GM12865 (cell line): ENCODE results near the gene THAP7.

Source experiments
- DNase-seq: peaks from one replicate; pipeline ENCODE4 v3.0.0; 2010; ENCODE audit warnings: low read depth
- H3K4me3 ChIP-seq: 2 replicates; pipeline ENCODE4 v1.5.1; 2011; ENCODE audit warnings: mild to moderate bottlenecking, low read depth, low read length, control low read depth
- TF ChIP-seq, protein P1 (sequence below): IDR thresholded peaks from 2 replicates; pipeline ENCODE4 v1.5.1; 2011; ENCODE audit warnings: low read length, control low read depth, low read depth, inconsistent platforms; ENCODE audit not compliant: insufficient read depth; ENCODE audit errors: missing control alignments

THAP7 gene

DNA sequence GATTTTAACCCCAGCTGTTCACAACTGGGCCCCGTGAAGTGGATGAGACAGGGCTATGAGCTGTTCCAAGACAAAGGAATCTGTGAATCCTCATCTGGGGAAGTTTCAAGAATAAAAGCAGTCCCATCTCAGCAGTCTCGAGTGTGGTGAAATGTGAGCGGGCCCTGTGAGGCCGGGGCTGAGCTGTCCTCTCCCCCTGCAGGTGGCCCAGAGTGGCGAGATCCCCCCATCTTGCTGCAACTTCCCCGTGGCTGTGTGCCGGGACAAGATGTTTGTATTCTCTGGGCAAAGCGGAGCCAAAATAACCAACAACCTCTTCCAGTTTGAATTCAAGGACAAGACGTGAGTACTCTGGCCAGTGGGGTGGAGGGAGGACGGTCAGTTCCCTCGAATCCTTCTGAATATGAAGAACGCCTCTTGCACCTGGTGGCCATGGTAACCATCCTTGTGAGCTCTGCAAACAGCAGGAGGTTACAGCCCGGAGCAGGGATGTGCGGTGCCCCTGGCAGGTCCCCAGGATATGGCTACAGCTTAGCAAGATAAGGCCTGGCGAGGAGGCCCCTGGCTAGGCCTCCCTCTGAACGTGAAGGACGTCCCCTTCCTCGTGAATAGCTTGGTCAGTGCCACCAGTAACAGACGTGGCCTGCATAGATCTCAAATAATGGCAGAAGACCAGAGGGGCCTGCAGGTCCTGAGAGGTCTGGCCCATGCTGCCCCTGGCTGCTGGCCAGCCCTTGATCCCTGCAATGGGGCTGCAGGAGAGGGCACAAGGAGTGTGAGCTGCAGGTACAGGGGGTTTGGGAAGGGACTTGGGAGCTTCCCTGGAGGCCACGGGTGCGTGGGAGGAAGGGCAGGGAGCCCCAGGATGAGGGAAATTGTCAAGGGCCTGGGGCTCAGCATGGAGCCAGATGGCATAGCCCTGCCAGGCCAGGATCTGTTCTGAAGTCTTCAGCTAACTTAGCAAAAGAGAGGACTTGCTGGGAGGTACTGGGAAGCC lies 11.4 kb downstream of the THAP7 start:
- DNase-seq, result no peak
- TF ChIP-seq, protein P1, sequence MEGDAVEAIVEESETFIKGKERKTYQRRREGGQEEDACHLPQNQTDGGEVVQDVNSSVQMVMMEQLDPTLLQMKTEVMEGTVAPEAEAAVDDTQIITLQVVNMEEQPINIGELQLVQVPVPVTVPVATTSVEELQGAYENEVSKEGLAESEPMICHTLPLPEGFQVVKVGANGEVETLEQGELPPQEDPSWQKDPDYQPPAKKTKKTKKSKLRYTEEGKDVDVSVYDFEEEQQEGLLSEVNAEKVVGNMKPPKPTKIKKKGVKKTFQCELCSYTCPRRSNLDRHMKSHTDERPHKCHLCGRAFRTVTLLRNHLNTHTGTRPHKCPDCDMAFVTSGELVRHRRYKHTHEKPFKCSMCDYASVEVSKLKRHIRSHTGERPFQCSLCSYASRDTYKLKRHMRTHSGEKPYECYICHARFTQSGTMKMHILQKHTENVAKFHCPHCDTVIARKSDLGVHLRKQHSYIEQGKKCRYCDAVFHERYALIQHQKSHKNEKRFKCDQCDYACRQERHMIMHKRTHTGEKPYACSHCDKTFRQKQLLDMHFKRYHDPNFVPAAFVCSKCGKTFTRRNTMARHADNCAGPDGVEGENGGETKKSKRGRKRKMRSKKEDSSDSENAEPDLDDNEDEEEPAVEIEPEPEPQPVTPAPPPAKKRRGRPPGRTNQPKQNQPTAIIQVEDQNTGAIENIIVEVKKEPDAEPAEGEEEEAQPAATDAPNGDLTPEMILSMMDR, result no peak
- no peak overlapping the region for H3K4me3 ChIP-seq

- no peak for DNase-seq
- TF ChIP-seq, protein P1, result no peak
- no peak overlapping the region for H3K4me3 ChIP-seq
Observed at GRCh38 chr22:20989323-20990138, 12.4 kb downstream of the THAP7 start.

DNA sequence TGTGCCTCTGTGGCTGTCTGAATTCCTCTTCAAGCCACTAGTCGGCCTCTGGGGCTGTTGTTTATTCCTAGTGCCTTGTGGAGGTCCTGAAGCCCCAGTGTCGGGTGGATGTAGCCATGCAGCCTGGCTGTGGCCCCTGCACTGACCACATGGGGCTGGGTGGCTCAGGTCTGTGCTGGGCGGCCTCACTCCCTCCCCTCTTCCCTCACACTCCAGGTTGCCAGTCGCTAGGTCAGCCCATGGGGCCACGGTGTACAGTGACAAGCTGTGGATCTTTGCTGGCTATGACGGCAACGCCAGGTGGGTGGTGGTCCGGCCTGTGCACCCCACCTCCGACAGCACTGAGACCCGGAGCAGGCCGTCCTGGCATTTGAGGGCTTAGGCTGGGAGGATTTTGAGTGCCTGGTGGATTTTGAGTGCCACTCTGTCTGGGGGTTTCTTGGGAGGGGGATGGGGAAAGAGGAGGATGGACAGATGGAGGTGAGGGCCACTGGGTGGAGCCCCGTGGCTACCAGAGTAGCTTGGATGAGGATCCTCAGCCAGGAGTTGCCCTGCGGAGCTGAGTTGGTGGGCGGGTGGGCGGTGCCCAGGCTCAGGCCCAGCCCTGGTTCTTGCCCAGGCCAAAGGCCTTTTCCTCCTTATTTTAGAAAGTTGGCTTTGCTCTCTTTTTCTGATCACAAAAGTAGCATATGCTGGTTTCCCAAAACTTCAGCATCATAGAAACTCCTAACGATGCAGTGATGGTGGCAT lies 13.2 kb downstream of the THAP7 start:
- no peak for DNase-seq
- TF ChIP-seq, protein P1, result no peak
- no peak overlapping the region for H3K4me3 ChIP-seq

GRCh38 chr22:20987375-20987774 lies 14.5 kb downstream of the THAP7 start:
- no peak overlapping the region for H3K4me3 ChIP-seq
- TF ChIP-seq, protein P1, result no peak
- no peak for DNase-seq

- TF ChIP-seq, protein P1, result no peak
- DNase-seq, result no peak
- no peak overlapping the region for H3K4me3 ChIP-seq
Observed at GRCh38 chr22:20986365-20986764, 15.6 kb downstream of the THAP7 start.

DNA sequence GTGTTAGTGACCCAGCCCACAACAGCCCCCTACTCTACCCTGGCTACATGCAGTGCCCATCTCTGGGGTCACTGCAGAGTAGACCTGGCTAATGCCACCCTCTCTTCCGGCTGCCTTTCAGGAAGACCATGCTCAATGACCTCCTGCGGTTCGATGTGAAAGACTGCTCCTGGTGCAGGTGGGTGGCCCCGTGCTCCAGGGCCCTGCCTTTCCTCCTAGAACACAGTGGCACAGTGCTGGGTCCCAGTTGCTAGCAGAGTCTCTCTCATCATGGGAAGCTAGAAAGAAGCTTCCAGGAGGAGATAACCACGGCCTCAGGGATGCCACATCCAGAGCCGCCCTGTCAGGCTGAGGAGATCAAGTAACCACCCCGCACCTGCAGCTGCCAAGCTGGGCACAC lies 16.2 kb downstream of the THAP7 start:
- H3K4me3 ChIP-seq, result no peak overlapping the region
- DNase-seq, result no peak
- TF ChIP-seq, protein P1, result no peak
